ENCODE data around the gene GSTM1.
A peak's percentile ranks its signal among the peaks of the same experiment; 100 is the strongest.

GSTM1 gene

GRCh38 chr1:109732390-109732881 lies 44.8 kb downstream of the GSTM1 start:
- no peak for DNase-seq

GRCh38 chr1:109733236-109733870 lies 45.7 kb downstream of the GSTM1 start:
- no peak for DNase-seq

GRCh38 chr1:109739738-109740614 lies 52.4 kb downstream of the GSTM1 start:
- DNase-seq = peak; percentile 62 to 83 (median 71)

- no peak for DNase-seq
These were observed 53.2 kb downstream of the GSTM1 start, which contains the start of gene GSTM3 for GRCh38 chr1:109740615-109741373. Gene GSTM3 (minus strand): TSS chr1:109741038. CDS start chr1:109740287, 751 bp downstream.
